Panc1 (cell line): ENCODE measurements around the gene ATG2B. TPM values are rescaled to one million over a fixed set of nuclear protein-coding genes. Genes with fewer than 3 reads are reported as not detected.

Source experiments
- ATAC-seq: fragments of 200-7000 bp; cut with Tn5 transposase; 2 replicates; pipeline ENCODE4 v1.9.1; 2020; ENCODE audit warnings: mild to moderate bottlenecking, moderate library complexity
- BruUV-seq: library from RNA; stranded (reverse); fragments of 400-500 nt; replicated peaks from 2 replicates; lab custom pipeline; 2021; lab: Mats Ljungman, UMichigan
- CTCF ChIA-PET: fragments of 300-600 bp; sonication (Branson Sonifier 250); formaldehyde crosslinking; loops from one replicate; lab custom pipeline; 2022; ENCODE audit warnings: antibody characterized with exemption; lab: Charles Lee
- POLR2A ChIA-PET: fragments of 300-600 bp; sonication (Branson Sonifier 250); formaldehyde crosslinking; loops from one replicate; lab custom pipeline; 2022; ENCODE audit warnings: antibody characterized with exemption; lab: Charles Lee
- DNase-seq: peaks from one replicate; pipeline ENCODE4 v3.0.0-alpha.2; 2010; ENCODE audit warnings: low read depth, low spot score
- H3K27ac ChIP-seq: 2 replicates; pipeline ENCODE4 v1.5.1; 2011; ENCODE audit warnings: mild to moderate bottlenecking, low read length, inconsistent platforms
- H3K27me3 ChIP-seq: fragments of 200-500 bp; sonication (Bioruptor generic); 2 replicates; pipeline ENCODE4 v1.6.0; 2014; ENCODE audit warnings: low read length, inconsistent platforms; ENCODE audit not compliant: control insufficient read depth, insufficient read depth
- H3K36me3 ChIP-seq: fragments of 200-500 bp; sonication (Bioruptor generic); 2 replicates; pipeline ENCODE4 v1.5.1; 2014; ENCODE audit warnings: inconsistent platforms, mild to moderate bottlenecking, low read length, moderate library complexity; ENCODE audit not compliant: control insufficient read depth, insufficient read depth
- H3K4me1 ChIP-seq: 2 replicates; pipeline ENCODE4 v1.5.1; 2011; ENCODE audit warnings: inconsistent platforms, mild to moderate bottlenecking, low read length, moderate library complexity; ENCODE audit not compliant: control insufficient read depth, insufficient read depth
- H3K4me3 ChIP-seq, 2 experiments: 2 replicates each; pipeline ENCODE4 v1.5.1; 2011 to 2012; ENCODE audit warnings: low read depth in 2 of 2, low read length in 2 of 2, mild to moderate bottlenecking in 2 of 2, inconsistent platforms in 1 of 2, moderate library complexity in 1 of 2
- H3K9me3 ChIP-seq: fragments of 200-500 bp; sonication (Bioruptor generic); 2 replicates; pipeline ENCODE4 v1.5.1; 2014; ENCODE audit warnings: low read depth, mild to moderate bottlenecking, inconsistent platforms, low read length, moderate library complexity; ENCODE audit not compliant: control insufficient read depth, insufficient read depth
- CTCF ChIP-seq: fragments of 450-650 bp; IDR thresholded peaks from 2 replicates; pipeline ENCODE4 v1.5.1; 2017; ENCODE audit warnings: mild to moderate bottlenecking
- POLR2AphosphoS5 ChIP-seq: IDR thresholded peaks from 2 replicates; pipeline ENCODE4 v1.6.1; 2012; ENCODE audit warnings: mild to moderate bottlenecking, low read depth, low read length, moderate library complexity
- REST ChIP-seq, 2 experiments: IDR thresholded peaks; 2 replicates each; pipeline ENCODE4 v1.6.1; 2011 to 2012; ENCODE audit warnings: low read depth in 2 of 2, control low read depth in 1 of 2, low read length in 1 of 2, mild to moderate bottlenecking in 1 of 2, moderate library complexity in 1 of 2; ENCODE audit not compliant: insufficient read depth in 1 of 2
- SIN3A ChIP-seq: IDR thresholded peaks from 2 replicates; pipeline ENCODE4 v1.6.1; 2012; ENCODE audit warnings: low read depth, mild to moderate bottlenecking, low read length, moderate library complexity, borderline replicate concordance; ENCODE audit not compliant: insufficient read depth
- TCF7L2 ChIP-seq: IDR thresholded peaks from 2 replicates; pipeline ENCODE4 v1.6.1; 2011; ENCODE audit warnings: mild to moderate bottlenecking, low read depth, low read length, inconsistent platforms
- in situ Hi-C: cut with HindIII; loops from 2 replicates; pipeline ENCODE4 v1.10.0; 2016; ENCODE audit warnings: low sequenced_read_pairs, low pct_unique_long_range_greater_than_20kb
- intact Hi-C: fragments of 100-400 bp; cut with micrococcal nuclease; formaldehyde crosslinking; loops from one replicate; pipeline ENCODE4 v1.10.0; 2022; ENCODE audit not compliant: unreplicated experiment
- total RNA-seq: library from RNA; stranded (reverse); gene quantifications from one replicate; pipeline ENCODE4 v1.2.1, GENCODE V29; 2021; ENCODE audit not compliant: unreplicated experiment

Gene ATG2B
- total RNA-seq, 1 experiment from 2014 or later = 2.6 TPM

- POLR2A ChIA-PET = no interaction called here
- no TSS peak for BruUV-seq
- intact Hi-C loops (no loop called here), in situ Hi-C loops (no loop called here)
- Histone ChIP-seq H3K4me3 (no peak overlapping the region), H3K4me1 (no peaks in the 10 kb centered on the region), H3K27me3 (no peaks in the 10 kb centered on the region), H3K36me3 (no peaks in the 10 kb centered on the region), H3K27ac (no peak overlapping the region), H3K9me3 (no peaks in the 10 kb centered on the region)
- TF ChIP-seq SIN3A = no peak
- no peak for TF ChIP-seq CTCF
- no peak for TF ChIP-seq REST (IDR thresholded peaks at IDR 0.05; ENCODE audit: insufficient read depth in 1 of 2, low read depth in 2 of 2, low read length in 1 of 2)
- no peak for TF ChIP-seq TCF7L2
- no peak for TF ChIP-seq POLR2AphosphoS5
- DNase-seq = no peak
- no peak for ATAC-seq
- CTCF ChIA-PET = no interaction called here
Observed at GRCh38 chr14:96238676-96239265, 124.4 kb downstream of the ATG2B start.

- no peak for DNase-seq
- Histone ChIP-seq H3K4me3 (no peak overlapping the region), H3K4me1 (no peaks in the 10 kb centered on the region), H3K9me3 (no peaks in the 10 kb centered on the region), H3K27ac (no peak overlapping the region), H3K27me3 (no peaks in the 10 kb centered on the region), H3K36me3 (no peaks in the 10 kb centered on the region)
- ChIA-PET CTCF (no interaction called here), POLR2A (no interaction called here)
- no peak for ATAC-seq
- intact Hi-C loops (no loop called here), in situ Hi-C loops (no loop called here)
- no peak for TF ChIP-seq POLR2AphosphoS5
- TF ChIP-seq CTCF = no peak
- TF ChIP-seq SIN3A = no peak
- TF ChIP-seq REST (IDR thresholded peaks at IDR 0.05; ENCODE audit: insufficient read depth in 1 of 2, low read depth in 2 of 2, low read length in 1 of 2) = no peak
- no peak for TF ChIP-seq TCF7L2
- BruUV-seq = no TSS peak
Observed at GRCh38 chr14:96237641-96238040, 125.5 kb downstream of the ATG2B start.
